Nephron progenitor cell (in vitro differentiated cells): ENCODE data around the gene PDPN.

Experiments used
- DNase-seq: peaks from one replicate; pipeline ENCODE4 v3.0.0; 2021
- H3K27ac Mint-ChIP-seq: 2 replicates; pipeline ENCODE4 v1.8.0; 2021; ENCODE audit warnings: mild to moderate bottlenecking, moderate library complexity, mixed read lengths
- H3K27me3 Mint-ChIP-seq: 2 replicates; pipeline ENCODE4 v1.8.0; 2021; ENCODE audit warnings: mild to moderate bottlenecking, low read depth, mixed read lengths; ENCODE audit not compliant: poor library complexity
- H3K36me3 Mint-ChIP-seq: 2 replicates; pipeline ENCODE4 v1.8.0; 2021; ENCODE audit warnings: low read depth, mixed read lengths
- H3K4me1 Mint-ChIP-seq: 2 replicates; pipeline ENCODE4 v1.8.0; 2021; ENCODE audit warnings: mixed read lengths
- H3K4me3 Mint-ChIP-seq: 2 replicates; pipeline ENCODE4 v1.8.0; 2021; ENCODE audit warnings: mild to moderate bottlenecking, moderate library complexity, mixed read lengths
- H3K9me3 Mint-ChIP-seq: 2 replicates; pipeline ENCODE4 v1.8.0; 2021; ENCODE audit warnings: mild to moderate bottlenecking, moderate library complexity, mixed read lengths
- CTCF ChIP-seq: fragments of 200-600 bp; sonication (generic); IDR thresholded peaks from 2 replicates; pipeline ENCODE4 v1.5.0; 2021; ENCODE audit warnings: antibody characterized with exemption

The PDPN gene

GRCh38 chr1:13616234-13616633 lies 32.6 kb downstream of the PDPN start:
- H3K36me3 Mint-ChIP-seq: peaks cover 19% of the 10 kb centered on the region
- no peak for DNase-seq
- no peaks in the 10 kb centered on the region for H3K4me1 Mint-ChIP-seq
- H3K4me3 Mint-ChIP-seq: no peak overlapping the region
- H3K27me3 Mint-ChIP-seq: peaks cover 2% of the 10 kb centered on the region
- H3K27ac Mint-ChIP-seq: no peak overlapping the region
- no peaks in the 10 kb centered on the region for H3K9me3 Mint-ChIP-seq
- no peak for TF ChIP-seq CTCF

GRCh38 chr1:13617108-13617507 lies 33.5 kb downstream of the PDPN start:
- DNase-seq: no peak
- TF ChIP-seq CTCF: no peak
- Mint-ChIP-seq H3K36me3 (peaks cover 16% of the 10 kb centered on the region), H3K4me3 (no peak overlapping the region), H3K27me3 (peaks cover 2% of the 10 kb centered on the region), H3K9me3 (no peaks in the 10 kb centered on the region), H3K27ac (no peak overlapping the region), H3K4me1 (no peaks in the 10 kb centered on the region)

- Mint-ChIP-seq H3K9me3 (no peaks in the 10 kb centered on the region), H3K4me3 (no peak overlapping the region)
- no peak for DNase-seq
Measured at GRCh38 chr1:13617773-13618172, 34.1 kb downstream of the PDPN start.

GRCh38 chr1:13618483-13618882 lies 34.9 kb downstream of the PDPN start:
- Mint-ChIP-seq H3K27ac (no peak overlapping the region), H3K4me1 (no peaks in the 10 kb centered on the region), H3K4me3 (no peak overlapping the region), H3K27me3 (peaks cover 2% of the 10 kb centered on the region), H3K36me3 (peaks cover 16% of the 10 kb centered on the region), H3K9me3 (no peaks in the 10 kb centered on the region)
- DNase-seq: no peak
- TF ChIP-seq CTCF: no peak

More at GRCh38 chr1:13617773-13618172, 34.1 kb downstream of the PDPN start:
- peaks cover 2% of the 10 kb centered on the region for H3K27me3 Mint-ChIP-seq
- no peak for TF ChIP-seq CTCF
- H3K4me1 Mint-ChIP-seq: no peaks in the 10 kb centered on the region
- peaks cover 16% of the 10 kb centered on the region for H3K36me3 Mint-ChIP-seq
- H3K27ac Mint-ChIP-seq: no peak overlapping the region

- TF ChIP-seq CTCF: no peak
- Mint-ChIP-seq H3K9me3 (no peaks in the 10 kb centered on the region), H3K36me3 (peaks cover 14% of the 10 kb centered on the region), H3K4me1 (no peaks in the 10 kb centered on the region), H3K27me3 (peaks cover 3% of the 10 kb centered on the region), H3K27ac (no peak overlapping the region), H3K4me3 (no peak overlapping the region)
- DNase-seq: no peak
Measured at GRCh38 chr1:13619909-13620308, 36.3 kb downstream of the PDPN start.

- no peak for DNase-seq
- H3K27me3 Mint-ChIP-seq: peaks cover 6% of the 10 kb centered on the region
- peaks cover 6% of the 10 kb centered on the region for H3K36me3 Mint-ChIP-seq
- H3K4me3 Mint-ChIP-seq: no peak overlapping the region
- H3K9me3 Mint-ChIP-seq: no peaks in the 10 kb centered on the region
- no peak for TF ChIP-seq CTCF
- no peaks in the 10 kb centered on the region for H3K4me1 Mint-ChIP-seq
- H3K27ac Mint-ChIP-seq: no peak overlapping the region
Measured at GRCh38 chr1:13620825-13621224, 37.2 kb downstream of the PDPN start.
